Thymus (tissue), 11 donors: ENCODE measurements around the gene MVD. TPM values are rescaled to one million over a fixed set of nuclear protein-coding genes. Genes with fewer than 3 reads are reported as not detected.

ENCODE experiments used
- DNase-seq, 9 donors: peaks; one replicate each; pipeline ENCODE4 v3.0.0-alpha.2; 2013; ENCODE audit warnings: low spot score in 9 of 9, low read depth in 6 of 9, missing footprints in 1 of 9
- H3K27ac ChIP-seq, 2 donors: one replicate each; pipeline ENCODE4 v1.5.1; 2013; ENCODE audit warnings: control low read depth in 1 of 2, low read depth in 1 of 2, low read length in 1 of 2, mild to moderate bottlenecking in 1 of 2, moderate library complexity in 1 of 2
- H3K27me3 ChIP-seq, 2 donors: one replicate each; pipeline ENCODE4 v1.5.1; 2013; ENCODE audit warnings: low read length in 1 of 2; ENCODE audit not compliant: control insufficient read depth in 2 of 2, insufficient read depth in 1 of 2
- H3K36me3 ChIP-seq, 2 donors: one replicate each; pipeline ENCODE4 v1.5.1; 2013; ENCODE audit warnings: low read length in 1 of 2, mild to moderate bottlenecking in 1 of 2, moderate library complexity in 1 of 2; ENCODE audit not compliant: control insufficient read depth in 2 of 2, insufficient read depth in 2 of 2
- H3K4me1 ChIP-seq, 2 donors: one replicate each; pipeline ENCODE4 v1.5.1; 2013; ENCODE audit warnings: low read length in 2 of 2; ENCODE audit not compliant: control insufficient read depth in 2 of 2, insufficient read depth in 2 of 2
- H3K4me3 ChIP-seq, 2 donors: one replicate each; pipeline ENCODE4 v1.5.1; 2013; ENCODE audit warnings: low read length in 2 of 2, control low read depth in 1 of 2, mild to moderate bottlenecking in 1 of 2
- H3K9me3 ChIP-seq, 2 donors: one replicate each; pipeline ENCODE4 v1.5.1; 2013; ENCODE audit warnings: low read length in 1 of 2, mild to moderate bottlenecking in 1 of 2; ENCODE audit not compliant: control insufficient read depth in 2 of 2, insufficient read depth in 1 of 2
- WGBS: extraction: QIAGEN DNeasy Blood & Tissue Kit; methylation state at CpG from one replicate; pipeline ENCODE4 v1.1.7; 2013; 5-methylcytosine and 5-hydroxymethylcytosine counted together
- polyA plus RNA-seq: library from polyadenylated mRNA; stranded (reverse); fragments of 200-250 nt; gene quantifications from one replicate; pipeline ENCODE4 v1.2.3, GENCODE V29; 2013
- total RNA-seq: library from RNA; stranded (reverse); fragments of 120-200 nt; gene quantifications from one replicate; pipeline ENCODE4 v1.2.4, GENCODE V29; 2013
- donor health status: healthy.

MVD gene
- total and polyA plus RNA-seq, 2 donors: 22.1 to 30.2 TPM

- no peak for DNase-seq
- peaks cover 34 to 69% of the 10 kb centered on the region in 2 donors for H3K4me1 ChIP-seq
- 96% methylated on average over 16 of the region's 16 CpGs for WGBS
- H3K36me3 ChIP-seq: peaks cover 49 to 53% of the 10 kb centered on the region in 2 donors
- peaks cover 2 to 3% of the 10 kb centered on the region in 2 donors for H3K9me3 ChIP-seq
- H3K27me3 ChIP-seq: no peaks in the 10 kb centered on the region
- H3K27ac ChIP-seq: no peak overlapping the region
- H3K4me3 ChIP-seq: no peak overlapping the region
Measured at GRCh38 chr16:88699180-88699579, 36.3 kb upstream of the MVD start.

DNA sequence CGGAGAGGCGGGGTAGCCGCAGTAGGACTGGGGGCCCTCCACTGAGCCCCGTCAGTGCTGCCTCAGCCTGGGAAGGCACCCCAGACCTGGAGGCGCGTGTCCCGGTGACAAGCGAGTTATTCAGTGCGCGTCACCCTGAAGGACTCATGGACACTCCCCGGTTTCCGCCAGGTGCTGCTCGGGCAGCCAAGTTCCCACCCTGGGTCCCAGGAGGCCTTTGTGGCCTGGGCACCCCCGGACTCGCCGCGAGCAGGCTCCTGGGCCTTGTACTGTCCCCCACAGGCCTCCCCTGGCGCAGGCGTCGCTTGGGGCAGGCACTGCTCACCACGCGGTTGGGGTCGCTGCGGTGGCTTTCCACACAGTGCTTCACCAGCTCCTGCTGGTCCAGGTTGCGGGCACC lies 35.8 kb upstream of the MVD start:
- H3K4me1 ChIP-seq: peaks cover 29 to 69% of the 10 kb centered on the region in 2 donors
- no peak overlapping the region for H3K4me3 ChIP-seq
- H3K36me3 ChIP-seq: peaks cover 49 to 53% of the 10 kb centered on the region in 2 donors
- H3K27ac ChIP-seq: peak overlapping the region in 1 of 2 donors; percentile 36
- DNase-seq: no peak
- 95% methylated on average over 25 of the region's 25 CpGs for WGBS
- H3K27me3 ChIP-seq: no peaks in the 10 kb centered on the region
- H3K9me3 ChIP-seq: peaks cover 2 to 6% of the 10 kb centered on the region in 2 donors

GRCh38 chr16:88697831-88698615 lies 35.1 kb upstream of the MVD start:
- DNase-seq: peak in 1 of 9 donors; percentile 59
- peaks cover 2 to 11% of the 10 kb centered on the region in 2 donors for H3K9me3 ChIP-seq
- WGBS: 71% methylated on average over 37 of the region's 37 CpGs
- H3K36me3 ChIP-seq: peaks cover 49 to 53% of the 10 kb centered on the region in 2 donors
- no peaks in the 10 kb centered on the region for H3K27me3 ChIP-seq
- peak overlapping the region in 1 of 2 donors; percentile 36 for H3K27ac ChIP-seq
- H3K4me1 ChIP-seq: peaks cover 29 to 69% of the 10 kb centered on the region in 2 donors
- H3K4me3 ChIP-seq: no peak overlapping the region

- peaks cover 49 to 53% of the 10 kb centered on the region in 2 donors for H3K36me3 ChIP-seq
- WGBS: 97% methylated on average over 47 of the region's 47 CpGs
- H3K4me1 ChIP-seq: peaks cover 29 to 69% of the 10 kb centered on the region in 2 donors
- no peak overlapping the region for H3K4me3 ChIP-seq
- H3K9me3 ChIP-seq: peaks cover 2 to 14% of the 10 kb centered on the region in 2 donors
- no peak for DNase-seq
- H3K27ac ChIP-seq: no peak overlapping the region
- peaks cover 0 to 2% of the 10 kb centered on the region in 2 donors for H3K27me3 ChIP-seq
Measured at GRCh38 chr16:88697116-88697830, 34.4 kb upstream of the MVD start.

DNA sequence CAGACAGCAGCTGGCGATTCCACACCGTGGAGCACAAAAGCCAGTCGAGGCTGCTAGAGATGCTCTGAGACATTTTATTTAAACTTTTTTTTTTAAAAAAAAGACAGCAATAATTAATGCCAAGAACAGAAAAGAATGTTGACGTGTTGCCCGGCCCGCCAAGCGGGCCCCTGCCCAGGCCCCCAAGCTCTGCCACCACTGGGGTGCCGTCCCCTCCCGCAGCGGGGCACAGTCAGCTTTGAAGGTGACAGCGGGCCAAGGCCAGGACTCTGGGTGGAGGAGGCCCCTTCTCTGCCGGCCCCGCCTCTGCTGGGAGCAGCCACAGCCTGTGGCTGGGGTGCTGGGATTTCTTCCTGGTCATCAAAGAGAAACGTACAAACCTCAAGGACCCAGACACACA lies 33.5 kb upstream of the MVD start:
- WGBS: 90% methylated on average over 14 of the region's 14 CpGs
- Histone ChIP-seq H3K27me3 (peaks cover 0 to 8% of the 10 kb centered on the region in 2 donors), H3K4me1 (peaks cover 28 to 69% of the 10 kb centered on the region in 2 donors), H3K9me3 (peaks cover 0 to 14% of the 10 kb centered on the region in 2 donors), H3K4me3 (no peak overlapping the region), H3K36me3 (peaks cover 47 to 50% of the 10 kb centered on the region in 2 donors), H3K27ac (no peak overlapping the region)
- no peak for DNase-seq

GRCh38 chr16:88695753-88696152 lies 32.9 kb upstream of the MVD start:
- Histone ChIP-seq H3K36me3 (peaks cover 47 to 50% of the 10 kb centered on the region in 2 donors), H3K27ac (no peak overlapping the region), H3K9me3 (peaks cover 0 to 14% of the 10 kb centered on the region in 2 donors), H3K4me3 (no peak overlapping the region), H3K4me1 (peaks cover 25 to 68% of the 10 kb centered on the region in 2 donors), H3K27me3 (peaks cover 0 to 13% of the 10 kb centered on the region in 2 donors)
- 98% methylated on average over 7 of the region's 7 CpGs for WGBS
- no peak for DNase-seq

GRCh38 chr16:88695218-88695617 lies 32.3 kb upstream of the MVD start:
- DNase-seq: no peak
- no peak overlapping the region for H3K4me3 ChIP-seq
- WGBS: 97% methylated on average over 15 of the region's 15 CpGs
- peaks cover 0 to 14% of the 10 kb centered on the region in 2 donors for H3K9me3 ChIP-seq
- peaks cover 46 to 49% of the 10 kb centered on the region in 2 donors for H3K36me3 ChIP-seq
- H3K27me3 ChIP-seq: peaks cover 0 to 16% of the 10 kb centered on the region in 2 donors
- H3K27ac ChIP-seq: no peak overlapping the region
- H3K4me1 ChIP-seq: peaks cover 22 to 65% of the 10 kb centered on the region in 2 donors

- Histone ChIP-seq H3K4me3 (no peak overlapping the region), H3K27me3 (peaks cover 0 to 16% of the 10 kb centered on the region in 2 donors), H3K4me1 (peaks cover 17 to 58% of the 10 kb centered on the region in 2 donors), H3K27ac (no peak overlapping the region), H3K9me3 (peaks cover 0 to 14% of the 10 kb centered on the region in 2 donors), H3K36me3 (peaks cover 38 to 41% of the 10 kb centered on the region in 2 donors)
- WGBS: 98% methylated on average over 37 of the region's 37 CpGs
- DNase-seq: no peak
Measured at GRCh38 chr16:88694221-88695087, 31.6 kb upstream of the MVD start.
